ENCODE measurements around the gene AAR2. TPM values are rescaled to one million over a fixed set of nuclear protein-coding genes. Genes with fewer than 3 reads are reported as not detected.

The AAR2 gene, protein sequence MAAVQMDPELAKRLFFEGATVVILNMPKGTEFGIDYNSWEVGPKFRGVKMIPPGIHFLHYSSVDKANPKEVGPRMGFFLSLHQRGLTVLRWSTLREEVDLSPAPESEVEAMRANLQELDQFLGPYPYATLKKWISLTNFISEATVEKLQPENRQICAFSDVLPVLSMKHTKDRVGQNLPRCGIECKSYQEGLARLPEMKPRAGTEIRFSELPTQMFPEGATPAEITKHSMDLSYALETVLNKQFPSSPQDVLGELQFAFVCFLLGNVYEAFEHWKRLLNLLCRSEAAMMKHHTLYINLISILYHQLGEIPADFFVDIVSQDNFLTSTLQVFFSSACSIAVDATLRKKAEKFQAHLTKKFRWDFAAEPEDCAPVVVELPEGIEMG
- 10 to 100 TPM; 24.5 to 35.6 (median 28.6) TPM for total RNA-seq

DNA sequence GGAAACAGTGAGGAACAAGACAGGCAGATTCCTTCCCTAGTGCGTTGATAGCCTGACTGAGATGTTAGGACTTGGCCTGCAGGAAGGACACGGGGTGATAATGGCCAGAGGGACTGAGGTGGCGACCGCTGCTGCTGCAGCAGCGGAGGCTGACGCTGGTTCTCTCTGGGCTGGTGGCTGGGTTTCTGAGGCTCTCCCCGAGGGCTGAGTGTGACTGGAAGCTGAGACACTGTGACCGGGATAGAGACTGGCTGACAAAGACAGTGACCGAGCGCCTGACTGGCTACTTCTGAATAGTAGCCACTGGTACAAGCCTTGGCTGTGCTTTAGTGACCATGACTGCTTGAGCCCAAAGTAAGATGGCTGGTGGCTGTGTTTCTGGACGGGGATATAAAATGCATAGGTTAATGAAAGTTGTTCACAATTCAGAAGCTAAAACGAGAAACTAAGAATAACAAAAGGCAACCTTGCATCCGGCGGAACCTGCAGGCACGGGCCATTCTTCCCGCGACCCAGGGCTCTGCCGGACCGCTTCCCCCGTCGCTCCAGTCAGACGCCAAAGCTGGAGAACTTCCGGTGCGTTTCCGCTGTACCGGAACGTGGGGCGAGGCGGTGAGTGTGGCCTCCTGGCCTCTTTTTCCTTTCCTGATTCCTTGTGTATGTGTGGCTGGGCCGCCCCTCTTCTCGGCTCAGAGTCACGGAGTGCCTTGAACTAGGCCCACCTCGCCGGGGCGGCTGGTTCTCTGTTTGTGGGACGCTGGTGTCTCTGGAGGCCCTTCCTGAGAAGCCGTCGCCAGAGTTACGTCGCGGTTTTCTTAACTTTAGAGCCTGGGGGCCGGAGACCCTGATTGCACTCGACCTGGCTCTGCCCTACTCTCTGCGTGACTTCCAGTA, at the start of gene AAR2:
AAR2 (plus strand) TSS at position 587 of the 894 bp plus-strand sequence. CDS start 3,391 bp downstream, outside the sequence.
- no peaks in the 10 kb centered on the region for H3K27me3 ChIP-seq
- H3K4me1 ChIP-seq = peaks cover 0 to 54% (median 20%) of the 10 kb centered on the region in 4 donors
- DNase-seq (ENCODE audit: low spot score in 2 of 2) = peak; percentile 28 to 47
- TF ChIP-seq, protein P1, sequence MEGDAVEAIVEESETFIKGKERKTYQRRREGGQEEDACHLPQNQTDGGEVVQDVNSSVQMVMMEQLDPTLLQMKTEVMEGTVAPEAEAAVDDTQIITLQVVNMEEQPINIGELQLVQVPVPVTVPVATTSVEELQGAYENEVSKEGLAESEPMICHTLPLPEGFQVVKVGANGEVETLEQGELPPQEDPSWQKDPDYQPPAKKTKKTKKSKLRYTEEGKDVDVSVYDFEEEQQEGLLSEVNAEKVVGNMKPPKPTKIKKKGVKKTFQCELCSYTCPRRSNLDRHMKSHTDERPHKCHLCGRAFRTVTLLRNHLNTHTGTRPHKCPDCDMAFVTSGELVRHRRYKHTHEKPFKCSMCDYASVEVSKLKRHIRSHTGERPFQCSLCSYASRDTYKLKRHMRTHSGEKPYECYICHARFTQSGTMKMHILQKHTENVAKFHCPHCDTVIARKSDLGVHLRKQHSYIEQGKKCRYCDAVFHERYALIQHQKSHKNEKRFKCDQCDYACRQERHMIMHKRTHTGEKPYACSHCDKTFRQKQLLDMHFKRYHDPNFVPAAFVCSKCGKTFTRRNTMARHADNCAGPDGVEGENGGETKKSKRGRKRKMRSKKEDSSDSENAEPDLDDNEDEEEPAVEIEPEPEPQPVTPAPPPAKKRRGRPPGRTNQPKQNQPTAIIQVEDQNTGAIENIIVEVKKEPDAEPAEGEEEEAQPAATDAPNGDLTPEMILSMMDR (IDR thresholded peaks at IDR 0.05) = peak in 1 of 5 experiments; percentile 24
- no peak for TF ChIP-seq POLR2A (IDR thresholded peaks at IDR 0.05)
- TF ChIP-seq EP300 (IDR thresholded peaks at IDR 0.05) = peak; percentile 42 to 86
- H3K4me3 ChIP-seq = peak within 1 kb of the TSS; percentile 67 to 96 (median 82)
- peak within 1 kb of the TSS; percentile 68 to 92 (median 78) for H3K27ac ChIP-seq
- peaks cover 0 to 19% (median 3%) of the 10 kb centered on the region in 3 donors for H3K36me3 ChIP-seq
- WGBS, 2 donors = 11 to 12% methylated on average over 44 of the region's 44 CpGs
- H3K9me3 ChIP-seq = no peaks in the 10 kb centered on the region

DNA sequence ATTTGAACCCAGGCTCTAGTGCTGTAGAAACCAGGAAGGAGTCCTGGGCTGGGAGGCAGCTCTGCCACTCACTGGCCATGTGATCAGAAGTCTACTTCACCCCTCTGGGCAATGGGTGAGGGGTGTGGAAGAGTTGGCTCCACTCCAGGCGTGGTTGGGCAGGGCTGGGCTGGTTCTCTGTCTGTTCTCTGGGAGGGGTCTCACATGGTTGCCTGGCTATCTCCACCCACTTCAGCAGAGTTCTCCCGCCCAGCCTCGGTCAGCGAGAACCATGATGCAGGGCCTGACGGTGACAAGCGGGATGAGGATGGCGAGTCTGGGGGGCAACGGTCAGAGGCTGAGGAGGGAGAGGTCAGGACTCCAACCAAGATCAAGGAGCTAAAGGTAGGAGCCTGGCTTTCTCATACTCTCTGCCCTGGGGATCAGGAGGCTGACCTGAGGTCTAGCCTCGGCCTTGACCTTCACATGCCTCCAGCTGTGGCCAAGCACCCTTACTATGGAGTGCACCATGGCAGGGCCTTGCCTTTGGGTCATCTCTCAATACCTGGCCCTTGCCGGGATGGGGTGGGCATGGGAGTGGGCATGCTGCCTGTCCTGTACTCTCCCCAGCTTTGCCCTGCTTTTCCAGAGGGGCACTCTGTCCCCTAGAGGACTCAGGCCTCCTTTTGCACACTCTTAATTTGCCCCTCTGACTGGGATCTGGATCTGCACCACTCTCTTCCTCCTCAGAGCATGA, 42.1 kb upstream of the AAR2 start:
- H3K36me3 ChIP-seq = peaks cover 0 to 98% (median 1%) of the 10 kb centered on the region in 3 donors
- DNase-seq (ENCODE audit: low spot score in 2 of 2) = no peak

DNA sequence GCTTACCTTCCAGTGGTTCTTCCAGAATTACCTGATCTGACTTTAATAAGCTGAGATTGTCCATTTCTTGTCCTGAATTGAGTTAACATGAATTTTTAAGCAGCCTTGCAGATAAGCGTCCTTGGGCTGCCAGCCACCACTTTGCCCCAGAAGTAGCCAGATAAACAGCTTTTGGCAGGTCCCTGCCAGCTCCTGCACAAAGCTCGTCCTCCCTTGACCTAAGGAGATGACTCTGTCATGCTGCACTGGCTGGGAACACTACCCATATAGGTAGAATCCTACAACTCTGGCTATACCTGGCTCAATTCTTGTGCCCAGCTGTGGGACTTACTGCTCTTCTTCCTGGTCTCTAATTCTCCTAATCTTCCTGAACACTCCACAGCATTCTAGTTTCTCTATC, 39.6 kb upstream of the AAR2 start:
- no peak for DNase-seq (ENCODE audit: low spot score in 2 of 2)
- Histone ChIP-seq H3K4me3 (no peak overlapping the region), H3K27ac (no peak overlapping the region), H3K4me1 (no peaks in the 10 kb centered on the region), H3K9me3 (no peaks in the 10 kb centered on the region), H3K36me3 (peaks cover 0 to 91% (median 0%) of the 10 kb centered on the region in 3 donors), H3K27me3 (no peaks in the 10 kb centered on the region)
- no peak for TF ChIP-seq EP300 (IDR thresholded peaks at IDR 0.05)
- TF ChIP-seq POLR2A (IDR thresholded peaks at IDR 0.05) = no peak
- TF ChIP-seq, protein P1 (IDR thresholded peaks at IDR 0.05) = no peak
- WGBS, 2 donors = 80 to 94% methylated on average over 2 of the region's 2 CpGs

More for the DNA sequence above, 42.1 kb upstream of the AAR2 start:
- H3K27me3 ChIP-seq = no peaks in the 10 kb centered on the region
- WGBS, 2 donors = 88 to 91% methylated on average over 10 of the region's 10 CpGs
- no peaks in the 10 kb centered on the region for H3K4me1 ChIP-seq
- no peak overlapping the region for H3K27ac ChIP-seq
- H3K9me3 ChIP-seq = no peaks in the 10 kb centered on the region
- no peak for TF ChIP-seq POLR2A (IDR thresholded peaks at IDR 0.05)
- TF ChIP-seq EP300 (IDR thresholded peaks at IDR 0.05) = no peak
- TF ChIP-seq, protein P1 (IDR thresholded peaks at IDR 0.05) = no peak
- H3K4me3 ChIP-seq = no peak overlapping the region

DNA sequence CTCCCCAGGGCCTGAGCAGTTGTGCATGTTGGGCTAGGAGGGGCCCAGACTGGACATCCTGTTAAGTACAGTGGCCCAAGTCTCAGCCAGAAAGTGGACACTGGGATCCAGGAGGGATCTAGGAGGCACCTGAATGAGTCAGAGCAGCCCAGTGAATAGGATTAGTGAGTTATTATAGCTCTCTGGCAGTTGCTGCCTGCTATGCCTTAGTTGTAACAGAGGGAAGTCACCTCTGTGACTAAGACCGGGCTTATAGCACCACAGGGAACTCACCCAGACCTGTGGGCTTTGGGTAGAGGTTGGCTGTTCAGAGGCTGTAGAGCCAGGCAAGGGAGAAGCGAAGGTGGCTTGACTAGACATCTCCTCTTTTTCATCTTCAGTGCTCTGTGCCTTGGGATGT, 39.0 kb upstream of the AAR2 start:
- H3K4me3 ChIP-seq = no peak overlapping the region
- no peak for DNase-seq (ENCODE audit: low spot score in 2 of 2)
- no peak overlapping the region for H3K27ac ChIP-seq
- TF ChIP-seq EP300 (IDR thresholded peaks at IDR 0.05) (no peak), POLR2A (IDR thresholded peaks at IDR 0.05) (no peak)
- TF ChIP-seq, protein P1 (IDR thresholded peaks at IDR 0.05) = no peak
- H3K36me3 ChIP-seq = peaks cover 0 to 91% (median 0%) of the 10 kb centered on the region in 3 donors
- no peaks in the 10 kb centered on the region for H3K27me3 ChIP-seq
- H3K4me1 ChIP-seq = no peaks in the 10 kb centered on the region
- no peaks in the 10 kb centered on the region for H3K9me3 ChIP-seq
- 85 to 100% methylated on average over 2 of the region's 2 CpGs for WGBS, 2 donors

Measured in tibial nerve (tissue), 4 donors.